Left ventricle myocardium superior (tissue), 1 donor: Measurements from ENCODE around the gene IL17B. TPM values are rescaled to one million over a fixed set of nuclear protein-coding genes. Genes with fewer than 3 reads are reported as not detected.

Experiments
- ATAC-seq: fragments of 200-7000 bp; cut with Tn5 transposase; one replicate; pipeline ENCODE4 v1.9.1; 2020; ENCODE audit warnings: mild to moderate bottlenecking, moderate library complexity
- DNase-seq: peaks from one replicate; pipeline ENCODE4 v3.0.0-alpha.2; 2020
- intact Hi-C: fragments of 100-400 bp; cut with micrococcal nuclease; formaldehyde crosslinking; loops from one replicate; pipeline ENCODE4 v1.11.0; 2022
- total RNA-seq: library from RNA; stranded (reverse); fragmentation: NEBNext Ultra II Directional; extraction: Animal tissue kit (Norgen Biotek cat#: 25700); gene quantifications from one replicate; pipeline ENCODE4 v1.2.1, GENCODE V29; 2021
- donor health status: DM: no; HTN: yes; CAD: no; lungs with severe emphysema.

The IL17B gene
- total RNA-seq, 1 donor from 2014 or later = not detected

DNA sequence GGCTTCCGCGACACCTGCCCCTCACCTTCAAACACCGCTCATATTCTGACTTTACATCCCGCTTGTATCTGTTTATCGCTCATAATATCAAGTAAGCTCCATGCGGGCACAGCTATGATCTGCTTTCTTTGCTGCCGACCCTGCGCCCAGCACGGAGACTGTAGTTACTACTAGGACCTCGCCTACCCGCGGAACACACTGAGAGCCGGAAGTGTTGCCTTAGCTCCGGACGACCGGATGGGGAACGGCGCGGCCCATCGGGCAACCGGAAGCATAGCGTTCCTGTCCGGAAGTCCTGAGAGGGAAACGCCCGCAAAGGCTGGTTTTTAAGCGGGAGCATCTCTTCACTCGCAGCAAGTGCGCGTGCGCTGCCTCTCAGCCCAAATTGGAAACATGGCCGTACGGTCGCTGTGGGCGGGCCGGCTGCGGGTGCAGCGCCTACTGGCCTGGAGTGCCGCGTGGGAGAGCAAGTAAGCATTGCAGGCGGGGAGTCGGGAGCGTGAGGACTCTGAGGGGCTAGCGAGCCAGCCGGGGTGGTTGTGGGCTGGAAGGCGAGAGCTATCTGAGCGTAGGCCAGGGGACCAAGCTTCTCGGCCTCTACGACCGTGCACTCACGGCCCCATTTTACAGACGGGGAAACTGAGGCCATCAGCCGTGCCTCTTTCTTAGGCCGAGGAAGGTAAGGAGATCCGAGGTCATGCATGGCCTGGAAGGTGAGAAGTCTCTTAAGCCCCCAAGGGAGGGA is 33.8 kb downstream of the IL17B start, which contains the start of gene GRPEL2:
Gene GRPEL2 (plus strand): TSS at position 353 of the 745 bp plus-strand sequence. CDS start 41 bp downstream, at position 394.
- DNase-seq (peak; percentile 97), ATAC-seq (peak; percentile 98)
- intact Hi-C loops = no loop called here

DNA sequence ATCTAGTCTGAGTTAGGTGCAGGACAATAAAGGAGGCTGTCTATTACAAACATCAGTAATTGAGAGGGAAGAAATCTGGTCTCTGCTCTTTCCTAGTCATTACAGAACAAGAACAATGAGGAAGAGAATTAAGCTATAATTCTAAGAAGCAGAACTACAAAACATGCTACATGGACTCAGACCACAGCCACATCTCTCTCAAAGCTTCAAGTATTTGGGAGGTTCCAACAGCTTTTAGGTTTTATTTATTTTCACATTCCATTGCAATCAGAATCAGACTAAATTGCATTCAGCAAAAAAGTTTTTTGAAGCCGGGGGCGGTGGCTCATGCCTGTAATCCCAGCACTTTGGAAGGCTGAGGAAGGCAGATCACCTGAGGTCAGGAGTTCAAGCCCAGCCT is 34.9 kb downstream of the IL17B start:
- DNase-seq = no peak
- no peak for ATAC-seq
- intact Hi-C loops = no loop called here

DNA sequence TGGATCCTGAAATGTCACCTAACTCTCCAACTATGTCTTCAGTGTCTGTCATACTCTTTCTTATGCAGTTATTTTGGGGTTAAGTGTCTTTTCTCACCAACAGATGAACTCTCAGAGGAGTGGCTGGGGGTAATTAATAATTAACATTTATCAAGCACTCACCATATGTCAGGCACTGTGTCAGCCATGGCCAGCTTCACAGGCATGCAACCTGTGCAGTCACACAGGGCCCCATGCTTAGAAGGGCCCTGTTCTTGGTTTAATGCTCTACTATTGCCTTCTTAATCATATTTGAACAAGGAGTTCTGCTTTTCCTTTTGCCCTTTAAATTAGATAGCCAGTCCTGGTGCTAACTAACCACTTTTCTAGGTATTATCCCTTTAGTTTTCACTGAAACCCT is 37.2 kb downstream of the IL17B start:
- DNase-seq = no peak

DNA sequence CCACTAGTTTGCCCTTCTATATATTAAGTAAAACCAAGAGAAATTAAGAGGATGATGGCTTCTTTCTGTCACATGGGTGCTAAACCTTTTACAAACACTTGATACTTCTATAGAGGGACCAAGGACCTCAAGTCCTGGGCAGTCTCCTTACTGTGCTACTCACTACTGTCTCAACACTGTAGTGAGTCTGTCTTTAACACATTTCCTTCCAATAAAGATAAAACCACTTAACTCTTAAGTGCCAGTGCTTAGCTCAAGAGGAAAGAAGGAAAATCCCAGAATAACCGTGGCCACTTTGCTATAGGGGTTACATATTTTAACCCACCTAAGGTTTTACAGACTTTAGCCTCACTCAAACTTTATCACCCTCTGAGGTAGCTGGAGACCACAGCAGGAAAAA is 38.2 kb downstream of the IL17B start:
- intact Hi-C loops = no loop called here
- ATAC-seq = no peak

More for the DNA sequence above, 37.2 kb downstream of the IL17B start:
- intact Hi-C loops = no loop called here
- no peak for ATAC-seq

DNA sequence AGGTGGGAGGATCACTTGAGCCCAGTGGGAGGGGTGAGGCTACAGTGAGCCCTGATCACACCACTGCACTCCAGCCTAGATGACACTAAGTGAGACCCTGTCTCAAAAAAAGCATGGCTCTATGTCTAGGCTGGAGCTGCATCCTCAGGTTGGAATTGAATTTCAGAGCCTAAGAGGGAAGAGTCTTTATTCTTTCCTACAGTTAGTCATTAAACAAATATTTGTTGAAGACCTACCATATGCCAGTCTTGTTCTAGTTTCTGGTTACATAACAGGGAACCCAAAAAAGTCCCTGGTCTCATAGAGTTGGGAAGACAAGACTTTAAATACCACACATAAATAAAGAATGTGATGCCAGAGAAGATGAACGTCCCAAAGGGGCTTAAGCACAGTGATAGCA is 40.7 kb downstream of the IL17B start:
- intact Hi-C loops = no loop called here
- DNase-seq = no peak
- no peak for ATAC-seq

More for the DNA sequence above, 38.2 kb downstream of the IL17B start:
- no peak for DNase-seq

DNA sequence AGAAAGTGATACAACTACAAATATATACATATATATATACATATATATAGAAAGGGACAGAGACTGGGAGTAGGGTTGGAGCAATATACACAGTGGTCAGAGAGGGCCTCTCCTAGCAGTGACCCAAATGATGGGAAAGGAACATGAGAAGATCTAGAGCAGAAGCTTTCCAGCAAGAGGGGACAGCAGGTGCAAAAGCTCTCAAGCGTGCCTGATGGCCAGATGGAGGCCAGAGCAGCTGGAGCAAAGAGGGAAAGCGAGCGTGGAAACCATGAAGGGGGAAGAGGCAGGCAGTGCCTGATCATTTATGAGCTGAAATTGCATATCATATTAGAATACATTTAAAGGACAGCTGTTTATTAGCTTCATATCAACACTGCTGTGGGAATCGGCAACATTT is 41.4 kb downstream of the IL17B start:
- no peak for ATAC-seq
- intact Hi-C loops = no loop called here
- DNase-seq = no peak

DNA sequence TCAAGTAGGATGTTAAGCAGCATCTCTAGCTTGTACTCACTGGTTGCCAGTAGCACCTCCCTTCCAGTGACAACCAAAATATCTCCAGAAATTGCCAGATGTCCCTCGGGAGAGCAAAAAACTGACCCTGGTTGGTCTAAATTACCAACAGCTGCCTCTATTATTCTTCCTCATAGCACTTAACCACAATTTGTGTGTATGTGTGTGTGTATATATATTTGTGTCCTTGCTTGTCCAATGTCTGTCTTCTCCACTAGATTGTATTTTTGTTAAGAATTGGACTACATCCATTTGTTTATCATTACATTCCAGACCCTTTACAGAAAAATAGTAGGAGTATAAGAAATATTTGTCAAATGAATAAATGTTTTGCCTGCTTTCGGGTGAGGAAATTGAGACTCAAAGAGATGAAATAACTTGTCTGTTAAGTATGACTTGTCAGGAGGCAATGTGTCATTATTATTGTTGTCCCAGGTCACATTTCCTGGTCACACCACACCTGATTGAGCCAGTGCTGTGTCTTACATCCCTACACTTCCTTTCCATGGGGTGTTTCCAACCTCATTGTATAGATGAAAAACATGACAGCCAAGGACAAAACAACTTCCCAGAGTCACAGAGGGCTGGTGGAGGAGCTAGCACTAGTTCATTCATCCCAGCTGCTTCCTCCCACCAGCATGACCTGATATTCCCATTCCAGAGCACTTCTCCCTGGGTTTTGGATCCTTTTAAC is 45.2 kb downstream of the IL17B start:
- intact Hi-C loops = no loop called here
- ATAC-seq (no peak), DNase-seq (no peak)

DNA sequence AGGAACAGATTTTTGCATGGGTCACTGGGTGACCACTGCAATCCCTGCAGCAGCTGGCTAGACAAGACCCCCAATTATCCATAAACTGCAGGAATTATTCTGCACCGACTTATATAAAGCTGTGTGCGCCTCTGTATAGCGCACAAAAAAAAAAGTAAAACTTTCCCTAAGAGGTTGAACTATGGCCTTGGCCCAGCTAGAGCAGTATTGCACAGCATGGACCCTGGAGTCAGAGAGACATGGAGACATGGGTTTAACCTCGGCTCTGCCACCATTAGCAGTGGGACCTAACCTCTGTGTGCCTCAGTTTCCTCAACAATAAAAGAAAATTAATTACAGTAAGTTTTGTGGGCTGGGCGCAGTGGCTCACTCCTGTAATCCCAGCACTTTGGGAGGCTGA is 50.9 kb downstream of the IL17B start:
- DNase-seq = no peak
- ATAC-seq = no peak
- intact Hi-C loops = no loop called here

DNA sequence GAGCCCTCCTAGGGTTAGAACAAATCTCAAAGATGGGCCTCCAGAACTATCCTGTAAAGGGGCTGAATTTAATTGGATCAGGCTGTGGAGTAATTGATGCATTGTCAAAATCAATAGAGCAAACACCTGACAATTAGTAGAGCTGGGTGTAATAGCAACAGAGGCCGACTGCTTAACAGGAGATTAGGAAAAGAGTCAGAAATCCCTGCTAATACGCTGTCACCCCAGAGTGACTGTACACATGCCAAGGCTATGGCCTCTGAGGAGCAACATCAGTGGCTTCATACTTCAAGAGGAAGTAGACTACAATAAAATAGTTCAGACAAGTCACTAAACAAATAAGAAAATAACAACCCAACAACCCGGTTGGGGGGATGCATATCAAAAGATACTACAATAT is 52.5 kb downstream of the IL17B start:
- no peak for ATAC-seq
- intact Hi-C loops = no loop called here
- no peak for DNase-seq

DNA sequence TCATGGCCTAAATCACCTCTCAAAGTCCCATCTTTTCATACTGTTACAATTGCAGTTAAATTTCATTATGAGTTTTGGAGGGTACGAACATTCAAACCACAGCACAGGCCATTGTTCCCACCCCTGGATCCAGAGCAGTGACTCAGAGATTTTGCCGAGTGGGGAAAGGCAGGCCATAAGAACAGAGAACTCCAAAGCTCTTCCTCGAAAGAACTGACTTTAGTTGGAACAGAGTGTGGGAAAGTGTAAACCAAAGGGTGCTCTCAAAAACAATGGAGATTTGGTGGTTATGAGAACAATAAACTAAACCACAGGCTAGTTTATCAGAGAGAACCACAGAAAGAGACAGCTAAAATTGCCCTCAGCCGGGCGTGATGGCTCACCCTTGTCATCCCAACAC is 53.2 kb downstream of the IL17B start:
- intact Hi-C loops = no loop called here
- DNase-seq (no peak), ATAC-seq (no peak)

DNA sequence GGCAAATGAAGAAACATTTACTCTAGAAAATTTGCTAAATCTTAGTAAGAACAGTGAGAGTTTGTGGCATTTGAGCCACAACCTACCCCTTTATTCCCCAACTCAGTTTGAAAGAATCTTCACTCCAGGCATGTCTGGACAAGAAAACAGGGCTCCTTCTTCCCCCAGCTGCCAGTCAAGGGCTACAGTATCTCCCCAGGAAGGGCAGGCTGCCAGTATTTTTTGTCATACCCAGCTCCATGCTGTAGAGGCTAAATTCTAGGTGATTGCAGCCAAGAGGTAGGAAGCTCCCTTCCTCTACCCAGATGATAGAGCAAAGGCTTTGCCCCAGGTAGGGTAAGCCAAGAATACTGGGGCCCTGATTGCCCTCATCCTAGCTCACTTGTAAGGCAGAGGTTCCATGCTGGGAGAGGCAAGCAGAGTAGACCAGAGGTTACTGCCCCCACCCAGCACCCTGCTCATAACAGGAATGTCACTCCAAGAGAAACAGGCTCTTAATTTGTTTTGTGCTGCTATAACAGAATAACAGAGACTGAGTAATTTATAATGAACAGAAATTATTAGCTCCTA is 53.8 kb downstream of the IL17B start:
- DNase-seq = no peak
- peak; percentile 46 for ATAC-seq
- intact Hi-C loops = no loop called here

DNA sequence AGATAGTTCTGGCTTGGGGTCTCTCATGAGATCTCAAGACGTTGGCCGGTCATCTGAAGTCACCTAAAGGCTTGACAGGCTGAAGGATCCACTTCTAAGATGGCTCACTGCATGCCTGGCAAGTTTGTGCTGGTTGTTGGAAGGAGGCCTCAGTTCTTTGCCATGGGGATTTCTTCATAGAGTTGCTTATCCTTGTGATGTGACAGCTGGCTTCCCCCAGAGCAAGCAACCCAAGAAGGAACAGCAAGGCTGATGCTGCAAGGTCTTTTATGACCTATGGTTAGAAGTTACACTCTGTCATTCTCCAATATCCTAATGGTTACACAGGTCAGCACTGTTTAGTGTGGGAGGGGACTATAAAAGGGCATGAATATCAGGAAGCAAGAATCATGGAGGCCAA is 54.5 kb downstream of the IL17B start:
- DNase-seq (no peak), ATAC-seq (no peak)
- intact Hi-C loops = no loop called here

Other genes with a start within 250 kb of the IL17B start
- gene ABLIM3, start 237.8 kb downstream of the IL17B start, total RNA-seq = 130 TPM
- gene AFAP1L1, start 107.4 kb downstream of the IL17B start, total RNA-seq = 48.9 TPM
- gene GRPEL2, start 33.8 kb downstream of the IL17B start, total RNA-seq = 8.9 TPM
- gene PCYOX1L, start 21.2 kb downstream of the IL17B start, total RNA-seq = 2.6 TPM
- 214 TPM for gene CSNK1A1, start 172.1 kb upstream of the IL17B start, total RNA-seq
- gene ARHGEF37, start 202.2 kb upstream of the IL17B start, total RNA-seq = 32.8 TPM